SU-DHL-6 (cell line): ENCODE measurements around the gene ELFN2.

Source experiments
- H2AFZ ChIP-seq: fragments of 200-600 bp; sonication (generic); 2 replicates; pipeline ENCODE4 v1.6.1; 2014; ENCODE audit warnings: low read depth, mild to moderate bottlenecking, moderate library complexity, mixed read lengths, antibody characterized with exemption, low read length; ENCODE audit not compliant: severe bottlenecking
- H3F3A ChIP-seq: fragments of 200-600 bp; shearing (Covaris generic); 2 replicates; pipeline ENCODE4 v1.6.0; 2016; ENCODE audit warnings: antibody characterized with exemption, mild to moderate bottlenecking; ENCODE audit not compliant: insufficient read depth
- H3K27ac ChIP-seq: fragments of 200-600 bp; sonication (generic); 2 replicates; pipeline ENCODE4 v1.5.1; 2016; ENCODE audit warnings: low read depth, mild to moderate bottlenecking, low read length, moderate library complexity, mixed read lengths
- H3K27me3 ChIP-seq: fragments of 200-600 bp; sonication (generic), shearing (Covaris generic); 2 replicates; pipeline ENCODE4 v1.6.0; 2014; ENCODE audit warnings: mild to moderate bottlenecking, low read length
- H3K36me3 ChIP-seq: fragments of 200-600 bp; sonication (generic); 2 replicates; pipeline ENCODE4 v1.6.1; 2014; ENCODE audit warnings: mild to moderate bottlenecking, low read length, mixed read lengths
- H3K4me2 ChIP-seq: fragments of 300-600, 200-600 bp; shearing (Covaris generic), sonication (generic); 2 replicates; pipeline ENCODE4 v1.6.0; 2014; ENCODE audit warnings: low read length, low read depth, mild to moderate bottlenecking; ENCODE audit not compliant: poor library complexity, severe bottlenecking
- H3K4me3 ChIP-seq: fragments of 200-600 bp; sonication (generic); 2 replicates; pipeline ENCODE4 v1.5.1; 2014; ENCODE audit warnings: antibody characterized with exemption, low read length, mild to moderate bottlenecking, mixed read lengths; ENCODE audit not compliant: insufficient read depth, poor library complexity, severe bottlenecking
- H3K79me2 ChIP-seq: fragments of 200-600 bp; sonication (generic); 2 replicates; pipeline ENCODE4 v1.6.1; 2014; ENCODE audit warnings: mild to moderate bottlenecking, low read length, moderate library complexity; ENCODE audit not compliant: insufficient read depth
- H3K9ac ChIP-seq: fragments of 200-600 bp; sonication (generic); 2 replicates; pipeline ENCODE4 v1.7.0; 2014; ENCODE audit warnings: mild to moderate bottlenecking, low read length
- H3K9me2 ChIP-seq: fragments of 200-600 bp; sonication (generic); replicated peaks from 2 replicates; pipeline ENCODE4 v1.6.1; 2014; ENCODE audit warnings: low read length; ENCODE audit not compliant: insufficient read depth
- H3K9me3 ChIP-seq: fragments of 200-600 bp; sonication (generic); 2 replicates; pipeline ENCODE4 v1.6.1; 2014; ENCODE audit warnings: low read length, mixed read lengths; ENCODE audit not compliant: insufficient read depth
- H4K20me1 ChIP-seq: fragments of 200-600 bp; sonication (generic); 2 replicates; pipeline ENCODE4 v1.6.1; 2014; ENCODE audit warnings: low read depth, mild to moderate bottlenecking, antibody characterized with exemption, low read length, moderate library complexity, mixed read lengths
- EZH2phosphoT487 ChIP-seq: fragments of 200-600 bp; sonication (generic), shearing (Covaris generic); conservative IDR thresholded peaks from 2 replicates; pipeline ENCODE4 v1.6.1; 2018; ENCODE audit warnings: mild to moderate bottlenecking, antibody characterized with exemption, low read length, moderate library complexity, mixed read lengths
- TF ChIP-seq, protein P1 (sequence below): fragments of 200-600 bp; sonication (generic); IDR thresholded peaks from one replicate; pipeline ENCODE4 v1.5.1; 2017; ENCODE audit warnings: antibody characterized with exemption, mild to moderate bottlenecking, low read length, moderate library complexity; ENCODE audit not compliant: insufficient read depth, poor library complexity, severe bottlenecking

Gene ELFN2

DNA sequence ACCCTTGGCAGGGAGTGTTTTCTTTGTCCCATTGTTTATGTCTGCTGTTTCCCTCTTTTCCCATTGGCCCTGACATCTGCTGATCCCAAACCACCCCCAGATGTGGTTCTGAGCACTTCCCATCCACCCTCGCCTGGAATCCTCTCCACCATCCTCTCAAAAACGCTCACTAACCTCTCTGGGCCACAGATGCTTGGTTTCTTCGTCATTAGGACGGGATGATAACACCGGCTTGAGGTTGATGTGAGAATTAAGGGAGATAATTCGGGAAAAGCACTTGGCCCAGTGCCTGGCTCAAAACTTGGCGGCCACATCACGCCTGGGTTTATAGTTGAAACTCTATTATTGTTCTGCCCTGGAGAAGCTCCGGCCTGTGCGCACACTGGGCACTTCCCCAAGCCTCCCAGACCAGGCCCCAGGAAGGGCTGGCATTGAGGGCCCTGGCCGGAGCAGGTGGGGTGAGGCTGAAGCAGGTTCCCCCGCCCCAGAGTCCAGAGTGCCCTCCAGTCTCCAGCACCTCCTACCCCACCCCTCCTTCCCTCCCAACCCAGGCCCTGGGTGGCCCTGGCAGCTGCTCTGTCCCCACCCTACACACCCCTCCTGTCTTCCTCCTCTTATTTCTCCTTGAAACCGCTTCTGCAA lies 81.3 kb downstream of the ELFN2 start:
- no peaks in the 10 kb centered on the region for H3K36me3 ChIP-seq
- H3K9me2 ChIP-seq: no peaks in the 10 kb centered on the region
- no peaks in the 10 kb centered on the region for H3K27me3 ChIP-seq
- H3F3A ChIP-seq: no peaks in the 10 kb centered on the region
- no peak overlapping the region for H3K4me3 ChIP-seq
- H3K27ac ChIP-seq: no peak overlapping the region
- no peak overlapping the region for H3K4me2 ChIP-seq
- TF ChIP-seq EZH2phosphoT487: no peak
- TF ChIP-seq, protein P1, sequence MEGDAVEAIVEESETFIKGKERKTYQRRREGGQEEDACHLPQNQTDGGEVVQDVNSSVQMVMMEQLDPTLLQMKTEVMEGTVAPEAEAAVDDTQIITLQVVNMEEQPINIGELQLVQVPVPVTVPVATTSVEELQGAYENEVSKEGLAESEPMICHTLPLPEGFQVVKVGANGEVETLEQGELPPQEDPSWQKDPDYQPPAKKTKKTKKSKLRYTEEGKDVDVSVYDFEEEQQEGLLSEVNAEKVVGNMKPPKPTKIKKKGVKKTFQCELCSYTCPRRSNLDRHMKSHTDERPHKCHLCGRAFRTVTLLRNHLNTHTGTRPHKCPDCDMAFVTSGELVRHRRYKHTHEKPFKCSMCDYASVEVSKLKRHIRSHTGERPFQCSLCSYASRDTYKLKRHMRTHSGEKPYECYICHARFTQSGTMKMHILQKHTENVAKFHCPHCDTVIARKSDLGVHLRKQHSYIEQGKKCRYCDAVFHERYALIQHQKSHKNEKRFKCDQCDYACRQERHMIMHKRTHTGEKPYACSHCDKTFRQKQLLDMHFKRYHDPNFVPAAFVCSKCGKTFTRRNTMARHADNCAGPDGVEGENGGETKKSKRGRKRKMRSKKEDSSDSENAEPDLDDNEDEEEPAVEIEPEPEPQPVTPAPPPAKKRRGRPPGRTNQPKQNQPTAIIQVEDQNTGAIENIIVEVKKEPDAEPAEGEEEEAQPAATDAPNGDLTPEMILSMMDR: no peak
- H3K9ac ChIP-seq: no peak overlapping the region
- H2AFZ ChIP-seq: no peak overlapping the region
- H4K20me1 ChIP-seq: no peaks in the 10 kb centered on the region
- H3K79me2 ChIP-seq: no peaks in the 10 kb centered on the region
- H3K9me3 ChIP-seq: no peaks in the 10 kb centered on the region

DNA sequence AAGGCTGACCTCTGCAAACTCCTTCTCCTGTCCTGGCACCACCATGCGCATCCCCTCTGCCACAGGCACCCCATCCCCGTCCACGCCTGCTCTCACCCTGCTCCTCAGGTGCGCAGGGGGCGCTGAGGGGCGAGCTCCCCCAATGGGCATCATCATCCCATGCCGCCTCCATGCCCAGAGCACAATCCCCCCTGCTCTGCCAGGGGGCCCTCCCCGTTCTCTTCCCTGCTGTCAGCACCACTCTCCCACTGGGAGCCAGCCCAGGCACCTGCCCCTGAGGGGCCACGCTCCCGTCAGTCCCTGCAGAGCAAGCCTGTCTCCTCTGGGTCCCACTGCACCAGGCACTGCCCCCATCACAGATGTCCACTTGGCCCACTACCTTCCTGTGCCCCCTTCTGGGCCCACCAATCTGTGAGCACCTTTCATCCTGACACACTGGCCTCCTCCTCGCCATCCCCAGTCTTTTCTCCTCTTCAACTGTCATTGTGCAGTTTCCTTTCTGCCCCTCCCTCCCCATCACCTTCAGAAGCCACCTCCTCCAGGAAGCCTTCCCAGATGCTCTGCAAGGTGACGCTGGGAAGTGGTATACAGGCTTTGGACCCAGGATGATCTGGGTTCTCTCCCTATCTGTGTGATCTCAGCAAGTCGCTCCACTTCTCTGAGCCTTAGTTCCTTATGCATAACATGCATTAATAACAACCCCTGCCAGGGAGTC lies 82.4 kb downstream of the ELFN2 start:
- Histone ChIP-seq H3K79me2 (no peaks in the 10 kb centered on the region), H3K4me3 (no peak overlapping the region), H3K27me3 (no peaks in the 10 kb centered on the region), H3K4me2 (no peak overlapping the region), H2AFZ (no peak overlapping the region), H3K9ac (no peak overlapping the region), H3K27ac (no peak overlapping the region), H3K36me3 (no peaks in the 10 kb centered on the region), H3K9me3 (no peaks in the 10 kb centered on the region), H4K20me1 (no peaks in the 10 kb centered on the region), H3K9me2 (no peaks in the 10 kb centered on the region), H3F3A (no peaks in the 10 kb centered on the region)
- TF ChIP-seq, protein P1: no peak
- no peak for TF ChIP-seq EZH2phosphoT487

DNA sequence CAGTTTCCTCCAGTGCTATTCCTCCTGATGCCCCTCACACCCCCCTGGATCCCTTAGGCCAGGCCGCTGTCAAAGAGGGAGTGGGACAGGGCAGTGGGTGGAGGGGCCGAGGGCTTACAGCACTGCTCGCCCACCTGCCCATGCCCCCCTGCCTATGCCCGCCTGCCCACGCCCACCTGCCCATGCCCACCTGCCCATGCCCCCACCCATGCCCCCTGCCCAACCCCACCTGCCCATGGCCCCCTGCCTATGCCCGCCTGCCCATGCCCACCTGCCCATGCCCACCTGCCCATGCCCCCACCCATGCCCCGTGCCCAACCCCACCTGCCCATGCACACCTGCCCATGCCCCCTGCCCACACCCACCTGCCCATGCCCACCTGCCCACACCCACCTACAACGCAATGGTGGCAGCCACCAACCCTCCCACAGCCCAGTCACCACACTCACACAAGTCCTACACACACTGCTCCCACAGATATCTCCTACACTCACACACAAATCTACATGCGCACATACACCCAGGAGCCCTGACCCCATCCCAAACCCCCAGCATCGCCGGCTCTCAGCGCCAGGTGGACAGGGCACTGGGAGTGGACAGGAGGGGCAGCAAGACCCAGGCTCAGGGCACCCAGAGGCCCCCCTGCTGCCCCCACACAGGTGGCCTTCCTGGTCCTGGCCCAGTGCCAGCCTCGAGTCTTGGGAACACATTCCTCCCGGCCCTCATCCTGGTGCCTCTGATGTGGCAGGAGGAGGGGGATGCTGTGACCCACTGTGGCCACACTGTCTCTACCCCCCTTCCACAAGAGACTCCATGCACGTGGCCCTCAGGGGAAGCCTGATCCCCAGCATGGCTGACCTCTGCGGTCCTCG lies 83.2 kb downstream of the ELFN2 start:
- no peaks in the 10 kb centered on the region for H4K20me1 ChIP-seq
- no peak for TF ChIP-seq EZH2phosphoT487
- TF ChIP-seq, protein P1: no peak
- H3K9ac ChIP-seq: no peak overlapping the region

More for the DNA sequence above, 83.2 kb downstream of the ELFN2 start:
- Histone ChIP-seq H2AFZ (no peak overlapping the region), H3K27ac (no peak overlapping the region), H3K36me3 (no peaks in the 10 kb centered on the region), H3K9me2 (no peaks in the 10 kb centered on the region), H3K9me3 (no peaks in the 10 kb centered on the region), H3K4me3 (no peak overlapping the region), H3K4me2 (no peak overlapping the region), H3K79me2 (no peaks in the 10 kb centered on the region), H3K27me3 (no peaks in the 10 kb centered on the region), H3F3A (no peaks in the 10 kb centered on the region)
